ENCODE data around the gene OPA3. TPM values are rescaled to one million over a fixed set of nuclear protein-coding genes. Genes with fewer than 3 reads are reported as not detected.
A peak's percentile ranks its signal among the peaks of the same experiment; 100 is the strongest.

Gene OPA3
- polyA plus RNA-seq, 1 donor (not counting 4 experiments of a cell fraction or from before 2014, with no cell fraction given): 11.9 TPM

DNA sequence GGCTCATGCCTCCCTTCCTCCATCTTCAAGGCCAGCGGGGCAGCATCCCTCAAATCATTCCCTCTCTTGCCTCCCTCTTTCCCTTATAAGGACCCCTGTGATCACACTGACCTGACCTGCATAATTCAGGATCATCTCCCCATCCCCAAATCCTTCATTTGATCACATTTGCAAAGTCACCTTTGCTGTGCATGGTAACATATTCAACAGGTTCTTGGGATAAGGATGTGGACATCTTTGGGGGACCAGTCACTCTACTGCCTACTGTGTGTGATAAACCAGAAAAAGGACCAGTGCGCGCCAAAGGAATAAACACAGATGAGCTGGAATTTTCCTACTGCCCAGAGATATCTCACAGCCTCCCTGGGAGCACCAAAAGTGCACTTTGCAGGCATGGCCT lies 7.9 kb downstream of the OPA3 start:
- H3K9ac ChIP-seq (ENCODE audit: control insufficient read depth, extremely low read depth, insufficient read depth, low read length): peak overlapping the region; percentile 57
- H3K27ac ChIP-seq (ENCODE audit: control insufficient read depth, insufficient read depth, low read length): peak overlapping the region; percentile 96
- H3K4me2 ChIP-seq (ENCODE audit: control insufficient read depth, extremely low read depth, insufficient read depth, low read depth, low read length): peak overlapping the region; percentile 71
- peaks cover 30% of the 10 kb centered on the region for H3K79me2 ChIP-seq (ENCODE audit: control insufficient read depth, insufficient read depth, low read length)
- DNase-seq (ENCODE audit: low read depth, low spot score) (no peak), FAIRE-seq (no peak)
- H3K9me1 ChIP-seq (ENCODE audit: control insufficient read depth, extremely low read depth, insufficient read depth, low read length): no peaks in the 10 kb centered on the region
- dilution Hi-C loops (cut with MboI; ENCODE audit: extremely low pct_ligation_motif_present, low sequenced_read_pairs): no loop called here
- H3K9me3 ChIP-seq (ENCODE audit: control insufficient read depth, low read depth, low read length): no peaks in the 10 kb centered on the region
- H3K36me3 ChIP-seq (ENCODE audit: control insufficient read depth in 2 of 2, extremely low read depth in 1 of 2, insufficient read depth in 2 of 2, low read length in 2 of 2): peaks cover 0 to 5% of the 10 kb centered on the region in 2 experiments
- peaks cover 36% of the 10 kb centered on the region for H3K4me1 ChIP-seq (ENCODE audit: control insufficient read depth, extremely low read depth, insufficient read depth, low read length)
- TF ChIP-seq, protein P1, sequence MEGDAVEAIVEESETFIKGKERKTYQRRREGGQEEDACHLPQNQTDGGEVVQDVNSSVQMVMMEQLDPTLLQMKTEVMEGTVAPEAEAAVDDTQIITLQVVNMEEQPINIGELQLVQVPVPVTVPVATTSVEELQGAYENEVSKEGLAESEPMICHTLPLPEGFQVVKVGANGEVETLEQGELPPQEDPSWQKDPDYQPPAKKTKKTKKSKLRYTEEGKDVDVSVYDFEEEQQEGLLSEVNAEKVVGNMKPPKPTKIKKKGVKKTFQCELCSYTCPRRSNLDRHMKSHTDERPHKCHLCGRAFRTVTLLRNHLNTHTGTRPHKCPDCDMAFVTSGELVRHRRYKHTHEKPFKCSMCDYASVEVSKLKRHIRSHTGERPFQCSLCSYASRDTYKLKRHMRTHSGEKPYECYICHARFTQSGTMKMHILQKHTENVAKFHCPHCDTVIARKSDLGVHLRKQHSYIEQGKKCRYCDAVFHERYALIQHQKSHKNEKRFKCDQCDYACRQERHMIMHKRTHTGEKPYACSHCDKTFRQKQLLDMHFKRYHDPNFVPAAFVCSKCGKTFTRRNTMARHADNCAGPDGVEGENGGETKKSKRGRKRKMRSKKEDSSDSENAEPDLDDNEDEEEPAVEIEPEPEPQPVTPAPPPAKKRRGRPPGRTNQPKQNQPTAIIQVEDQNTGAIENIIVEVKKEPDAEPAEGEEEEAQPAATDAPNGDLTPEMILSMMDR (optimal IDR thresholded peaks at IDR 0.05 in 1 of 3, IDR thresholded peaks at IDR 0.05 in 1 of 3, conservative IDR thresholded peaks at IDR 0.05 in 1 of 3; ENCODE audit: extremely low read depth in 1 of 3, insufficient read depth in 2 of 3, low read length in 3 of 3): no peak
- TF ChIP-seq EZH2 (IDR thresholded peaks at IDR 0.05; ENCODE audit: low read length): no peak
- H4K20me1 ChIP-seq (ENCODE audit: control insufficient read depth, extremely low read depth, insufficient read depth, low read length): no peaks in the 10 kb centered on the region
- no peak overlapping the region for H2AFZ ChIP-seq (ENCODE audit: control insufficient read depth, low read length)
- no peak overlapping the region for H3K4me3 ChIP-seq (ENCODE audit: control insufficient read depth in 2 of 3, extremely low read depth in 1 of 3, insufficient read depth in 2 of 3, low read depth in 1 of 3, low read length in 3 of 3)
- no peaks in the 10 kb centered on the region for H3K27me3 ChIP-seq (ENCODE audit: control insufficient read depth, extremely low read depth, insufficient read depth, low read length)

DNA sequence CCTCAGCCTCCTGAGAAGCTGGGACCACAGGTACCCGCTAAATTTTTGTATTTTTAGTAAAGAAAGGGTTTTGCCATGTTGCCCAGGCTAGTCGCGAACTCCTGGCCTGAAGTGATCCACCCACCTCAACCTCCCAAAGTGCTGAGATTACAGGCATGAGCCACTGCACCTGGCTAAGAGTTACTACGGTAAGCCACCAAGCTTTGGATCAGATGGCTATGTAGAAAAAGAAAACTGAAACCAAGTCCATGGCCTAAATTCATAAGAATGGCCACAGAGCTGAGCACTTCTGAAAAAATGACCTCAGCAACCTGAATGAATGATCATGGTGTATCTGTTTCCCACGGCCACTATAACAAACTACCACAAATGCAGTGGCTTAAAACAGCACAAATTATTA lies 9.4 kb downstream of the OPA3 start:
- Histone ChIP-seq H3K9me1 (ENCODE audit: control insufficient read depth, extremely low read depth, insufficient read depth, low read length) (no peaks in the 10 kb centered on the region), H3K9me3 (ENCODE audit: control insufficient read depth, low read depth, low read length) (no peaks in the 10 kb centered on the region), H3K27ac (ENCODE audit: control insufficient read depth, insufficient read depth, low read length) (peak overlapping the region; percentile 17), H3K9ac (ENCODE audit: control insufficient read depth, extremely low read depth, insufficient read depth, low read length) (no peak overlapping the region), H2AFZ (ENCODE audit: control insufficient read depth, low read length) (no peak overlapping the region), H4K20me1 (ENCODE audit: control insufficient read depth, extremely low read depth, insufficient read depth, low read length) (no peaks in the 10 kb centered on the region), H3K4me1 (ENCODE audit: control insufficient read depth, extremely low read depth, insufficient read depth, low read length) (peaks cover 36% of the 10 kb centered on the region), H3K36me3 (ENCODE audit: control insufficient read depth in 2 of 2, extremely low read depth in 1 of 2, insufficient read depth in 2 of 2, low read length in 2 of 2) (no peaks in the 10 kb centered on the region), H3K4me3 (ENCODE audit: control insufficient read depth in 2 of 3, extremely low read depth in 1 of 3, insufficient read depth in 2 of 3, low read depth in 1 of 3, low read length in 3 of 3) (no peak overlapping the region), H3K79me2 (ENCODE audit: control insufficient read depth, insufficient read depth, low read length) (peaks cover 31% of the 10 kb centered on the region), H3K27me3 (ENCODE audit: control insufficient read depth, extremely low read depth, insufficient read depth, low read length) (no peaks in the 10 kb centered on the region), H3K4me2 (ENCODE audit: control insufficient read depth, extremely low read depth, insufficient read depth, low read depth, low read length) (no peak overlapping the region)
- DNase-seq (ENCODE audit: low read depth, low spot score) (no peak), FAIRE-seq (no peak)
- TF ChIP-seq, protein P1 (optimal IDR thresholded peaks at IDR 0.05 in 1 of 3, IDR thresholded peaks at IDR 0.05 in 1 of 3, conservative IDR thresholded peaks at IDR 0.05 in 1 of 3; ENCODE audit: extremely low read depth in 1 of 3, insufficient read depth in 2 of 3, low read length in 3 of 3): no peak
- no peak for TF ChIP-seq EZH2 (IDR thresholded peaks at IDR 0.05; ENCODE audit: low read length)
- dilution Hi-C loops (cut with MboI; ENCODE audit: extremely low pct_ligation_motif_present, low sequenced_read_pairs): no loop called here

All from keratinocyte (primary cell).